Tibial nerve (tissue), 4 donors: ENCODE results near the gene ZNF493. TPM values are rescaled to one million over a fixed set of nuclear protein-coding genes. Genes with fewer than 3 reads are reported as not detected.

Experiments
- DNase-seq, 2 donors: peaks; one replicate each; pipeline ENCODE4 v3.0.0-alpha.2; 2019; ENCODE audit warnings: low spot score in 2 of 2
- H3K27ac ChIP-seq, 4 donors: fragments of 200-600 bp; sonication (generic) in 3 of 4; one replicate each; pipeline ENCODE4 v1.5.1; 2017 to 2019; ENCODE audit warnings: mild to moderate bottlenecking in 1 of 4
- H3K27me3 ChIP-seq, 2 donors: fragments of 200-600 bp; sonication (generic) in 1 of 2; one replicate each; pipeline versions ENCODE4 v1.5.1 to v1.6.0; 2017 to 2019
- H3K36me3 ChIP-seq, 3 donors: fragments of 200-600 bp; sonication (generic); one replicate each; pipeline ENCODE4 v1.5.1; 2018 to 2019
- H3K4me1 ChIP-seq, 4 donors: fragments of 200-600 bp; sonication (generic) in 3 of 4; one replicate each; pipeline ENCODE4 v1.5.1; 2017 to 2019
- H3K4me3 ChIP-seq, 4 donors: fragments of 200-600 bp; sonication (generic) in 3 of 4; one replicate each; pipeline ENCODE4 v1.5.1; 2017 to 2019; ENCODE audit warnings: mild to moderate bottlenecking in 1 of 4, moderate library complexity in 1 of 4
- H3K9me3 ChIP-seq, 4 donors: fragments of 200-600 bp; sonication (generic) in 3 of 4; one replicate each; pipeline ENCODE4 v1.5.1; 2017 to 2019
- EP300 ChIP-seq, 2 donors: sonication (generic); formaldehyde crosslinking; IDR thresholded peaks; one replicate each; pipeline ENCODE4 v1.6.1; 2017; ENCODE audit warnings: antibody characterized with exemption in 2 of 2, mild to moderate bottlenecking in 1 of 2
- POLR2A ChIP-seq, 2 donors: fragments of 450-650 bp; IDR thresholded peaks; one replicate each; pipeline ENCODE4 v1.6.1; 2017; ENCODE audit warnings: antibody characterized with exemption in 2 of 2, mild to moderate bottlenecking in 2 of 2, moderate library complexity in 2 of 2
- WGBS, 2 donors: methylation state at CpG; one replicate each; pipeline ENCODE4 v1.1.5; 2018; 5-methylcytosine and 5-hydroxymethylcytosine counted together
- total RNA-seq, 4 donors: library from RNA; depleted of rRNA; stranded (reverse); fragments of >200 nt; gene quantifications; one replicate each; pipeline ENCODE4 v1.1.0, GENCODE V29; 2016
- TF ChIP-seq, protein P1 (sequence below), 5 experiments: fragments of 200-600 bp in 3 of 5; fragments of 450-650 bp in 2 of 5; sonication (generic) in 3 of 5; IDR thresholded peaks; one replicate each; pipeline ENCODE4 v1.5.1; 2016 to 2019; ENCODE audit warnings: antibody characterized with exemption in 5 of 5, mild to moderate bottlenecking in 3 of 5, moderate library complexity in 2 of 5

ZNF493 gene
- total RNA-seq, 4 donors from 2014 or later: 25.3 to 50.5 (median 38.7) TPM

DNA sequence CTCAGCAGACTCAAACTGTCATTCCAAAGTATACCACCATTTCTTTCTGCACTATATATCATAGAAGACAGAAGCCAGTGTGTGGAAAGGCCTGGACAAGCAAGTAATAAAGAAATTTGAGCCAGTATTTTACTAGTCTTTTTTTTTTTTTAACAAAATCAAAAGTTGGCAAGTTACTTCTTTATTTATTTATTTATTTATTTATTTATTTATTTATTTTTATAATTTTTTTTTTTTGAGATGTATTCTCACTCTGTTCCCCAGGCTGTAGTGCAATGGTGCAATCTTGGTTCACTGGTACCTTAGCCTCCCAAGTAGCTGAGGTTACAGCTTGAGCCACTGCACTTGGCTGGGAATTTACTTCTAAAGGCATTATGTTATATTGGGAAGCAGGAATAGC is 25.3 kb downstream of the ZNF493 start:
- no peak overlapping the region for H3K27ac ChIP-seq
- peaks cover 0 to 60% (median 5%) of the 10 kb centered on the region in 3 donors for H3K36me3 ChIP-seq
- peaks cover 0 to 95% (median 43%) of the 10 kb centered on the region in 4 donors for H3K9me3 ChIP-seq
- no peak for DNase-seq
- H3K27me3 ChIP-seq: no peaks in the 10 kb centered on the region
- no peaks in the 10 kb centered on the region for H3K4me1 ChIP-seq
- TF ChIP-seq, protein P1, sequence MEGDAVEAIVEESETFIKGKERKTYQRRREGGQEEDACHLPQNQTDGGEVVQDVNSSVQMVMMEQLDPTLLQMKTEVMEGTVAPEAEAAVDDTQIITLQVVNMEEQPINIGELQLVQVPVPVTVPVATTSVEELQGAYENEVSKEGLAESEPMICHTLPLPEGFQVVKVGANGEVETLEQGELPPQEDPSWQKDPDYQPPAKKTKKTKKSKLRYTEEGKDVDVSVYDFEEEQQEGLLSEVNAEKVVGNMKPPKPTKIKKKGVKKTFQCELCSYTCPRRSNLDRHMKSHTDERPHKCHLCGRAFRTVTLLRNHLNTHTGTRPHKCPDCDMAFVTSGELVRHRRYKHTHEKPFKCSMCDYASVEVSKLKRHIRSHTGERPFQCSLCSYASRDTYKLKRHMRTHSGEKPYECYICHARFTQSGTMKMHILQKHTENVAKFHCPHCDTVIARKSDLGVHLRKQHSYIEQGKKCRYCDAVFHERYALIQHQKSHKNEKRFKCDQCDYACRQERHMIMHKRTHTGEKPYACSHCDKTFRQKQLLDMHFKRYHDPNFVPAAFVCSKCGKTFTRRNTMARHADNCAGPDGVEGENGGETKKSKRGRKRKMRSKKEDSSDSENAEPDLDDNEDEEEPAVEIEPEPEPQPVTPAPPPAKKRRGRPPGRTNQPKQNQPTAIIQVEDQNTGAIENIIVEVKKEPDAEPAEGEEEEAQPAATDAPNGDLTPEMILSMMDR (IDR thresholded peaks at IDR 0.05): no peak
- no peak for TF ChIP-seq POLR2A (IDR thresholded peaks at IDR 0.05)
- TF ChIP-seq EP300 (IDR thresholded peaks at IDR 0.05): no peak
- no peak overlapping the region for H3K4me3 ChIP-seq

DNA sequence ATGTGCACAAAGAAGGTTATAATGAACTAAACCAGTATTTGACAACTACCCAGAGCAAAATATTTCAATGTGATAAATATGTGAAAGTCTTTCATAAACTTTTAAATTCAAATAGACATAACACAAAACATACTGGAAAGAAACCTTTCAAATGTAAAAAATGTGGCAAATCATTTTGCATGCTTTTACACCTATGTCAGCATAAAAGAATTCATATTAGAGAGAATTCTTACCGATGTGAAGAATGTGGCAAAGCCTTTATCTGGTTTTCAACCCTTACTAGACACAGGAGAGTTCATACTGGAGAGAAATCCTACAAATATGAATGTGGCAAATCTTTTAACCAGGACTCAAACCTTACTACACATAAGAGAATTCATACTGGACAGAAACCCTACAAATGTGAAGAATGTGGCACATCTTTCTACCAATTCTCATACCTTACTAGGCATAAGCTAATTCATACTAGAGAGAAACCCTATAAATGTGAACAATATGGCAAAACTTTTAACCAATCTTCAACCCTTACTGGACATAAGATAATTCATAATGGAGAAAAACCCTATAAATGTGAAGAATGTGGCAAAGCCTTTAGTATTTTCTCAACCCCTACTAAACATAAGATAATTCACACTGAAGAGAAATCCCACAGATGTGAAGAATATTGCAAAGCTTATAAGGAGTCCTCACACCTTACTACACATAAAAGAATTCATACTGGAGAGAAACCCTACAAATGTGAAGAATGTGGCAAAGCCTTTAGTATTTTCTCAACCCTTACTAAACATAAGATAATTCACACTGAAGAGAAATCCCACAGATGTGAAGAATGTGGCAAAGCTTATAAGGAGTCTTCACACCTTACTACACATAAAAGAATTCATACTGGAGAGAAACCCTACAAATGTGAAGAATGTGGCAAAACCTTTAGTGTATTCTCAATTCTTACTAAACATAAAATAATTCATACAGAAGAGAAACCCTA is 26.4 kb downstream of the ZNF493 start:
- 97 to 98% methylated on average over 1 of the region's 1 CpG for WGBS, 2 donors
- H3K27ac ChIP-seq: no peak overlapping the region
- H3K27me3 ChIP-seq: no peaks in the 10 kb centered on the region
- TF ChIP-seq, protein P1 (IDR thresholded peaks at IDR 0.05): no peak
- no peak for TF ChIP-seq POLR2A (IDR thresholded peaks at IDR 0.05)
- TF ChIP-seq EP300 (IDR thresholded peaks at IDR 0.05): no peak
- peaks cover 0 to 54% (median 5%) of the 10 kb centered on the region in 3 donors for H3K36me3 ChIP-seq
- DNase-seq: no peak
- H3K4me1 ChIP-seq: no peaks in the 10 kb centered on the region
- H3K4me3 ChIP-seq: no peak overlapping the region
- peaks cover 2 to 95% (median 48%) of the 10 kb centered on the region in 4 donors for H3K9me3 ChIP-seq

DNA sequence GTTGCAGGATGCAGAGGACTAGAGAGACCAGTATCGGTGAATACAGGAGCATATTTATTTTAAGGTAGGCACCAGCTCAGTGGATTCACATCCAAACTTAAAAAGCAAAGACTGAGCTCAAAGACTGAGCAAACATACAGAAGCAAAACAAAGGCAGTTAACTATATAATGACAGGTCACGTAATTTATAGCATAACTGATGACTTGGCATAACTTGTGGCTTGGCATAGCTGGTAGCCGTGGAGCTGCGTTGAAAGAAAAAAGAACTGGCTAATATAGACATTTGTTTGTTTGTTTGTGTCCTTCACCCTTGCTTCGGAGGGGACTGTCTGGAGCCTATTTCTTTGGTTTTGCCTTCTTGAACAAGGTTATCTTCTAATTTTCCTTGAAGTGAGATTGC is 33.7 kb downstream of the ZNF493 start:
- DNase-seq: no peak
- Histone ChIP-seq H3K9me3 (peaks cover 0 to 88% (median 29%) of the 10 kb centered on the region in 4 donors), H3K36me3 (peaks cover 0 to 4% (median 0%) of the 10 kb centered on the region in 3 donors), H3K27ac (no peak overlapping the region), H3K27me3 (no peaks in the 10 kb centered on the region), H3K4me1 (no peaks in the 10 kb centered on the region), H3K4me3 (no peak overlapping the region)
- 77 to 81% methylated on average over 5 of the region's 5 CpGs for WGBS, 2 donors
- TF ChIP-seq POLR2A (IDR thresholded peaks at IDR 0.05): no peak
- TF ChIP-seq EP300 (IDR thresholded peaks at IDR 0.05): no peak
- TF ChIP-seq, protein P1 (IDR thresholded peaks at IDR 0.05): no peak

DNA sequence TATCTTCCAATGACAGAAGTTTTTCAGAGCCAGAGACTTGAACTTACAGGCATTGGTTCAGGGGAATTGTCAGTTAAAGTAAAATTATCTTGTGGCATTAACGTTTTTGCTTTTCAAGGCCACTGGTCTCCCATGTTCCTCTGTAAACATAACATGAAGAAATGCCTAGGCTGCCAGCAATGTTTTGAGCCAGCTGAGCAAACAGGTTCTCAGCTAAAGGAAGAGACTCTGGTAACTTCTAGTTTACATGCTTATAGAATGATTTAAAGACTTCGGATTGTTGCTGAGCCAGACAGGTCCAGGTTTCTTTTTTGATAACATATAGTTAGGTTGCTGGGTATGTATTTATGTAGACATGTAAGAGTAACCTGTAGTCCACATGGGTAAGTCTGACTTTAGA is 35.7 kb downstream of the ZNF493 start:
- Histone ChIP-seq H3K27me3 (no peaks in the 10 kb centered on the region), H3K36me3 (peaks cover 0 to 4% (median 0%) of the 10 kb centered on the region in 3 donors), H3K9me3 (peaks cover 0 to 84% (median 20%) of the 10 kb centered on the region in 4 donors), H3K27ac (no peak overlapping the region), H3K4me3 (no peak overlapping the region), H3K4me1 (no peaks in the 10 kb centered on the region)
- DNase-seq: no peak
- TF ChIP-seq POLR2A (IDR thresholded peaks at IDR 0.05) (no peak), EP300 (IDR thresholded peaks at IDR 0.05) (no peak)
- TF ChIP-seq, protein P1 (IDR thresholded peaks at IDR 0.05): no peak
- 72 to 79% methylated on average over 2 of the region's 2 CpGs for WGBS, 2 donors

DNA sequence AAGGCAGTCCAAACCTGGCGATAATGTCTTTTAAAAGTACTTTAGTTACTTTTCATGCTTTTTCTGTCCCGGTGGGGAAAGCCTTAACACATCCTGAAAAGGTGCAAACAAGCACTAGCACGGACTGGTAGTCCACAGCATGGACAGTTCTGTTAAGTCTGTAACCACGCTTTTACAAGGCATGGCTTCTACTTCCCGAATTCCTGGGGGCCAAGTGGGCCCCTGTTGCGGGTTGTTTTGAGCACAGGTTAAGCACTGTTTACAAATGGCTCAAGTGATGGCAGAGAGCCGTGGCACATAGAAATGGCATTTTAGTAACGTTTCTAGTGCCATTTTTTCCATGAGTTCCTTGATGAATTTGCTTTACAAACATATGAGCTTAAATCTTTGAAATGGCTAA is 37.6 kb downstream of the ZNF493 start:
- no peaks in the 10 kb centered on the region for H3K27me3 ChIP-seq
- no peaks in the 10 kb centered on the region for H3K4me1 ChIP-seq
- H3K27ac ChIP-seq: no peak overlapping the region
- H3K9me3 ChIP-seq: peaks cover 0 to 81% (median 10%) of the 10 kb centered on the region in 4 donors
- DNase-seq: no peak
- WGBS, 2 donors: 83 to 88% methylated on average over 8 of the region's 8 CpGs
- H3K4me3 ChIP-seq: no peak overlapping the region
- no peaks in the 10 kb centered on the region for H3K36me3 ChIP-seq
- TF ChIP-seq POLR2A (IDR thresholded peaks at IDR 0.05) (no peak), EP300 (IDR thresholded peaks at IDR 0.05) (no peak)
- TF ChIP-seq, protein P1 (IDR thresholded peaks at IDR 0.05): no peak
